ENCODE data around the gene RASAL2.
"Not testable (repeated sequence)": the region's sequence is repeated elsewhere in the genome, so short reads cannot be mapped to it uniquely, and the experiment has no call there.

The RASAL2 gene

GRCh38 chr1:178501705-178502329, 407.9 kb downstream of the RASAL2 start:
- TF ChIP-seq, protein P1, sequence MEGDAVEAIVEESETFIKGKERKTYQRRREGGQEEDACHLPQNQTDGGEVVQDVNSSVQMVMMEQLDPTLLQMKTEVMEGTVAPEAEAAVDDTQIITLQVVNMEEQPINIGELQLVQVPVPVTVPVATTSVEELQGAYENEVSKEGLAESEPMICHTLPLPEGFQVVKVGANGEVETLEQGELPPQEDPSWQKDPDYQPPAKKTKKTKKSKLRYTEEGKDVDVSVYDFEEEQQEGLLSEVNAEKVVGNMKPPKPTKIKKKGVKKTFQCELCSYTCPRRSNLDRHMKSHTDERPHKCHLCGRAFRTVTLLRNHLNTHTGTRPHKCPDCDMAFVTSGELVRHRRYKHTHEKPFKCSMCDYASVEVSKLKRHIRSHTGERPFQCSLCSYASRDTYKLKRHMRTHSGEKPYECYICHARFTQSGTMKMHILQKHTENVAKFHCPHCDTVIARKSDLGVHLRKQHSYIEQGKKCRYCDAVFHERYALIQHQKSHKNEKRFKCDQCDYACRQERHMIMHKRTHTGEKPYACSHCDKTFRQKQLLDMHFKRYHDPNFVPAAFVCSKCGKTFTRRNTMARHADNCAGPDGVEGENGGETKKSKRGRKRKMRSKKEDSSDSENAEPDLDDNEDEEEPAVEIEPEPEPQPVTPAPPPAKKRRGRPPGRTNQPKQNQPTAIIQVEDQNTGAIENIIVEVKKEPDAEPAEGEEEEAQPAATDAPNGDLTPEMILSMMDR (IDR thresholded peaks at IDR 0.05; ENCODE audit: insufficient read depth, low read depth, low read length, missing control alignments): peak; percentile 97
- DNase-seq (ENCODE audit: low read depth): peak; percentile 76

DNA sequence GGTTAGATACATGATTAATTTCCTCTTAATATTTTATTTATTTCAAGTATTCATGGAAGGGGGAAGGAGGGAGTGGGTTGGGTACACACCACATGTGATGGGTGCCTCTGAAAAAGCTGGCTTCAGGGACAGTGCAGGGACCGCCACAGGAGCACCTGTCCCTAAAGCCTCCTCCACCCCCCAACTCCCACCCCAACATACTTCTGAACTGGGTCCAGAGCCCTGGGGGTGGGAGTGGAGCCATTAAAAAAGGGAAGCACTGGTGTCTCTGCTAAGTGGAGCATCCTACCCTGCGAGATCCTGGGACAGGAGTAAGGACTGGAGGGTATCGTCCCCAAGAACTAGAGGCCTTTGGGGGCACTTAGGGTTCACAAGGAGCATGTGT, 408.4 kb downstream of the RASAL2 start:
- TF ChIP-seq, protein P1 (IDR thresholded peaks at IDR 0.05; ENCODE audit: insufficient read depth, low read depth, low read length, missing control alignments): no peak
- no peak for DNase-seq (ENCODE audit: low read depth)
- no peak overlapping the region for H3K4me3 ChIP-seq (ENCODE audit: low read length)

More at GRCh38 chr1:178501705-178502329, 407.9 kb downstream of the RASAL2 start:
- no peak overlapping the region for H3K4me3 ChIP-seq (ENCODE audit: low read length)

- TF ChIP-seq, protein P1 (IDR thresholded peaks at IDR 0.05; ENCODE audit: insufficient read depth, low read depth, low read length, missing control alignments): no peak
Measured at GRCh38 chr1:178502856-178503255, 409.0 kb downstream of the RASAL2 start.

GRCh38 chr1:178503316-178503715, 409.4 kb downstream of the RASAL2 start:
- not testable (repeated sequence) for H3K4me3 ChIP-seq (ENCODE audit: low read length); DNase-seq (ENCODE audit: low read depth)

More at GRCh38 chr1:178502856-178503255, 409.0 kb downstream of the RASAL2 start:
- no peak for DNase-seq (ENCODE audit: low read depth)
- H3K4me3 ChIP-seq (ENCODE audit: low read length): no peak overlapping the region

DNA sequence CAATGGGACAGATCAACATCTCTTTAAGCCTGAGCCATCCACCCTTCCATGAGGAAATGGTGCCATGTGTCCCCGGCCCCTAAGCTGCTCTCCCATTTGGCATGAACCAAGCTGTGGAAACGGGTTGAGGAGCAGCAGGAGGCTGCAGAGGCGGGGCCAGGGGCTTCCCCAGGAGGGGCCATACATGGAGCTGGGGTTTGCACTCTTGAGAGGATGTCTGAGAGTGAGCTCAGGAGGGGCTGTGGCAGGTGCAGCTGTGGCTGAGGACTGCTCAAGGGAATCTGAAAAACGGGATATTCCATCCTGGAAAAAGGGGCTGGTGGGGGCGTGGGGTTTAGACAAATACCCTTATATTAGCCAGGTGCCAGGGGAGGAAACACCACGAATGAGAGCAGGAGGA, 409.9 kb downstream of the RASAL2 start:
- no peak overlapping the region for H3K4me3 ChIP-seq (ENCODE audit: low read length)
- TF ChIP-seq, protein P1 (IDR thresholded peaks at IDR 0.05; ENCODE audit: insufficient read depth, low read depth, low read length, missing control alignments): no peak
- DNase-seq (ENCODE audit: low read depth): no peak

DNA sequence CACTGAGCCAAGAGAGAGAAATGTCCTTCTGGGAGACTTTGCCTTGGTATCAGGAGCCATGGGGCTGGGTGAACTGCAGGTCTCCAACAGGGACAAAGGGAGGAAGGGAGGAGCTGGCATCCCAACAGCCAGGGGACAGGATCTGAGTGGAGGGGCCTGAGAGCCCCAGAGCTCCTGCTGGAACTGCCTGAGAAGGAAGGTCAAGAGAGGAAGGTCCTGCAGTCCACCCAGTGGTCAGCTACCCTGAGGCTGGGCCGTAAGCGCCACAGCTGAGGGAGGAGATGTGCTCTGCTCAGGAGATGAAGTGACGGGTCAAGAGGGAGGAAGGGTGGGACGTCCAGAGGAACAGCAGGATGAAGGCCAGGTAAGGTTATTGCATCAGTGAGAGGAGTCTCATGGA, 410.4 kb downstream of the RASAL2 start:
- DNase-seq (ENCODE audit: low read depth): no peak
- no peak overlapping the region for H3K4me3 ChIP-seq (ENCODE audit: low read length)
- TF ChIP-seq, protein P1 (IDR thresholded peaks at IDR 0.05; ENCODE audit: insufficient read depth, low read depth, low read length, missing control alignments): no peak

- DNase-seq (ENCODE audit: low read depth): no peak
- no peak overlapping the region for H3K4me3 ChIP-seq (ENCODE audit: low read length)
- TF ChIP-seq, protein P1 (IDR thresholded peaks at IDR 0.05; ENCODE audit: insufficient read depth, low read depth, low read length, missing control alignments): no peak
Measured at GRCh38 chr1:178506177-178506576, 412.3 kb downstream of the RASAL2 start.
